Breast epithelium (tissue), 3 donors: ENCODE measurements around the gene SPOCK3.

Experiments used
- CTCF ChIP-seq, 3 donors: fragments of 450-650 bp; IDR thresholded peaks; one replicate each; pipeline ENCODE4 v1.5.1; 2016 to 2017; ENCODE audit warnings: antibody characterized with exemption in 3 of 3, mild to moderate bottlenecking in 3 of 3, moderate library complexity in 3 of 3
- POLR2A ChIP-seq: fragments of 450-650 bp; IDR thresholded peaks from one replicate; pipeline ENCODE4 v1.6.1; 2016; ENCODE audit warnings: antibody characterized with exemption, mild to moderate bottlenecking, moderate library complexity
- POLR2AphosphoS5 ChIP-seq, 3 donors: sonication (generic); formaldehyde crosslinking; IDR thresholded peaks; one replicate each; pipeline ENCODE4 v1.6.1; 2017; ENCODE audit warnings: antibody characterized with exemption in 3 of 3

GRCh38 chr4:166875821-166876220, 358.5 kb downstream of the SPOCK3 start:
- TF ChIP-seq POLR2AphosphoS5 (IDR thresholded peaks at IDR 0.05), result no peak
- TF ChIP-seq CTCF (IDR thresholded peaks at IDR 0.05), result no peak
- no peak for TF ChIP-seq POLR2A
